GM21723 (cell line): ENCODE data around the gene SORCS3.

Experiments used
- ATAC-seq: cut with Tn5 transposase; IDR thresholded peaks from one replicate; pipeline ENCODE4 v1.9.1; 2021; ENCODE audit warnings: mild to moderate bottlenecking, moderate library complexity; ENCODE audit not compliant: unreplicated experiment

Gene SORCS3

GRCh38 chr10:104834580-104834979 is 193.5 kb downstream of the SORCS3 start:
- no peak for ATAC-seq

- ATAC-seq, result peak; percentile 51
These were observed 194.3 kb downstream of the SORCS3 start for GRCh38 chr10:104835422-104835821.

GRCh38 chr10:104842704-104843103 is 201.6 kb downstream of the SORCS3 start:
- ATAC-seq, result no peak

- no peak for ATAC-seq
These were observed 203.0 kb downstream of the SORCS3 start for GRCh38 chr10:104844073-104844472.

GRCh38 chr10:104850023-104850422 is 208.9 kb downstream of the SORCS3 start:
- no peak for ATAC-seq

GRCh38 chr10:104867966-104868598 is 227.0 kb downstream of the SORCS3 start:
- ATAC-seq, result no peak

GRCh38 chr10:104872691-104873090 is 231.6 kb downstream of the SORCS3 start:
- ATAC-seq, result no peak

- no peak for ATAC-seq
These were observed 232.1 kb downstream of the SORCS3 start for GRCh38 chr10:104873161-104873560.

GRCh38 chr10:104875561-104875960 is 234.5 kb downstream of the SORCS3 start:
- no peak for ATAC-seq

GRCh38 chr10:104880624-104881398 is 239.7 kb downstream of the SORCS3 start:
- no peak for ATAC-seq

GRCh38 chr10:104881740-104882139 is 240.7 kb downstream of the SORCS3 start:
- ATAC-seq, result no peak

GRCh38 chr10:104892879-104893617 is 252.0 kb downstream of the SORCS3 start:
- no peak for ATAC-seq

- ATAC-seq, result no peak
These were observed 252.6 kb downstream of the SORCS3 start for GRCh38 chr10:104893701-104894100.

GRCh38 chr10:104894681-104895080 is 253.6 kb downstream of the SORCS3 start:
- ATAC-seq, result no peak

GRCh38 chr10:104895541-104895940 is 254.5 kb downstream of the SORCS3 start:
- ATAC-seq, result no peak

GRCh38 chr10:104895981-104896380 is 254.9 kb downstream of the SORCS3 start:
- ATAC-seq, result no peak

- ATAC-seq, result no peak
These were observed 256.6 kb downstream of the SORCS3 start for GRCh38 chr10:104897696-104898095.

GRCh38 chr10:104899779-104900178 is 258.7 kb downstream of the SORCS3 start:
- no peak for ATAC-seq

- ATAC-seq, result no peak
These were observed 262.3 kb downstream of the SORCS3 start for GRCh38 chr10:104903433-104903832.

GRCh38 chr10:104904753-104905323 is 263.7 kb downstream of the SORCS3 start:
- ATAC-seq, result no peak

- no peak for ATAC-seq
These were observed 265.0 kb downstream of the SORCS3 start for GRCh38 chr10:104906112-104906511.
